GM19023 (cell line): Measurements from ENCODE around the gene IGF2BP3.
A peak's percentile ranks its signal among the peaks of the same experiment; 100 is the strongest.
"Not testable (repeated sequence)": the region's sequence is repeated elsewhere in the genome, so short reads cannot be mapped to it uniquely, and the experiment has no call there.

Experiments used
- ATAC-seq: cut with Tn5 transposase; IDR thresholded peaks from one replicate; pipeline ENCODE4 v1.9.1; 2021; ENCODE audit warnings: mild to moderate bottlenecking, moderate library complexity; ENCODE audit not compliant: unreplicated experiment

The IGF2BP3 gene

DNA sequence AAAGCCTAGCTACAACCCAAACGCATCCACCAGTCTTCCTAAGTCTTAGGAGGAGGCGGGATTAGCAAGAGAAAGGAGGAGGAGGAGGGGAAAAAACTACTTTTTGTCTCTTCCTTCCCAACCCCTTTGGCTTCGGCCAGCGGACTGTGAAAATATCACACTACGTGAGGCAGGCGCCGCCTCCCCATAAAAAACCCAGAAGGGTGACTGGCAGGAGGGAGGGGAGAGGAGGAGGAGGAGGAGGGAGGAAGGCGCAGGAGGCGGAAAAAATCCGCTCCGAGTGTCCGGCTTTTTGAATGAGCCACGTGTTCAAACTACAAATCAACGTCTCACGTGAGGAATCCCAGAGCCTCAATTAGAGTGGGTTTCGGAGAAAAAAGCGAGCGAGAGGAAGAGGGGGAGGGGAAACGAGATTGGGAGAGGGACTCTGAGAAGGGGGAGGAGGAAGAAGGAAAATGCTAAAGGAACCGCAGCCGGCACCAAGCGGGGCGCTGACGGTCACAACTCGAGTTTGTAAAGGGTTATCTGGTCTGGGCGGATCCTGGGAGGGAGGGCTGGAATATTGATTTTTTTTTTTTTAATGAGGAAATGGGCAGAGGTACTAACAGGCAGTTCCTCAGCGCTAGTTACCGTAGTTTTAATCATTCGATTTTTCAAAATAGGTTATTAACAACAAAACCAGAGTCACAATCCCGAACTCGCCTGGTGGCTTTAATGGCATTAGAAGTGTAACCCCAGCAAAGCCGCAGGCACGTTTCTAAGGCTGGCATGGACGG is at the start of gene IGF2BP3:
Gene IGF2BP3, minus strand, starts transcription at position 162 of the 776 bp plus-strand sequence. CDS start 381 bp downstream, outside the sequence.
- ATAC-seq: no peak

GRCh38 chr7:23514755-23515154 is 44.5 kb upstream of the IGF2BP3 start:
- no peak for ATAC-seq

DNA sequence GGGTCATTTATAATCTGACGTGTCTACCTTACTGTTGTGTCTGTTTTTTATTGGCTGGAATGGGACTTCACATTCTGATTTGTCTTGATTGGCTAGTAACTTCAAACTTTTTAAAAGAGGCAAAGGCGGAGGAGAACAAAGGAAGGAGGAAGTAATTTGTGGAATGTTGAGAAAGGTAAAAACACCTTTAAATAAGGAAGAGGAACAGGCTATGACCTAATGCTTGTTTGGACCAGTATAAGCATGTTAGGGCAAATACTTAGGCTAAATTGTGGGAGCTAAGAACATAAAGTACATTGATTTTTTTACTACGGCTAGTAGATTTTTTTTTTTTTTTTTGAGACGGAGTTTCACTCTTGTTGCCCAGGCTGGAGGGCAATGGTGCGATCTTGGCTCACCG is 43.5 kb upstream of the IGF2BP3 start:
- ATAC-seq: not testable (repeated sequence)

DNA sequence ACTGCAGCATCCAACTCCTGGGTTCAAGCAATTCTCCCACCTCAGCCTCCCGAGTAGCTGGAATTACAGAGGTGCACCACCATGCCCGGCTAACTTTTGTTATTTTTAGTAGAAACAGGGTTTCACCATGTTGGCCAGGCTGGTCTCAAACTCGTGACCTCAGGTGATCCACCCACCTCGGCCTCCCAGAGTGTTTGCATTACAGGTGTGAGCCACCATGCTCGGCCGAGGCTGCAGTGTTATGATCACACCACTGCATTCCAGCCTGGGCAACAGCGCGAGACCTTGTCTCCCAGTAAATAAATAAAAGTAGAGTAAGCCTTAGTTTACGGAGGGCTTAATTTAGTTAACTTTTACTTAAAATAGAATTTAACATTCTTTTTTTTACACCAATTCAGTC is 23.7 kb upstream of the IGF2BP3 start:
- no peak for ATAC-seq

DNA sequence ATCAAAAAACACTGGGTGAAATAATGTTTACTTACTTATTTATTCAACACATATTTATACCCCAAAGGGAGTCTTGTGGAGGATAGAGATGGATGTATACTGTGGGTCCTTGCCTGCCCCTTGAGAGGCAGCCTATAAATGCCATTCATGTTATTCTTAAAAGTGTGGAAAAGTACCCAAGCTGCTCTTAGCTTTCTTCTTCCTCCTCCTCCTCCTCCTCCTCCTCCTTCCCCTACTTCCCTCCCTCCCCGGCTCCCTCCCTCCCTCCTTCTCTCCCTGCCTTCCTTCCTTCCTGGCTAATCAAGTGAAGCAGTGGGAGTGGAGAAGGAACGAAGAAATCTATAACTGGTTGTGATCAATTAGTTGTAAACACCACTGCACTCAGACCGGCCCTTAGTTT is 21.2 kb upstream of the IGF2BP3 start:
- no peak for ATAC-seq

GRCh38 chr7:23490357-23491135 is 20.3 kb upstream of the IGF2BP3 start:
- peak; percentile 68 for ATAC-seq

- ATAC-seq: not testable (repeated sequence)
Observed at GRCh38 chr7:23488714-23489113, 18.4 kb upstream of the IGF2BP3 start.

DNA sequence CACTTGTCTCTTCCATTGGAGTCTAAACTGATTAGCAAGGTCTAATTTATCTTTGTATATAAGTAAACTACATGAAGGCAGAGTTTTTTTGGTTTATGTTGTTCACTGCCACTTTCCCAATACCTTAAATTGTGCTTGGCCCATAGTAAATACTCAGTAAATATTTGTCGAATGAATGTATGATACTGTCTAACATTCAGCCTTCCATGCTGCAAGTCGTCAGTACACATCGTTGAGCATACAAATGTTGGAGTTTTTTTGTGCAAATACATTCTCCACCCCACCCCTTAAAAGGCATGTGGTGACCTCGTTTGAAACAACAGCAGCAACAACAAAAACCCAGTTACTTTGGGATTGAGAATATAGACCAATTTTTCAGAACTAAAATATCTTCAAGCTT is 17.4 kb upstream of the IGF2BP3 start:
- ATAC-seq: no peak

DNA sequence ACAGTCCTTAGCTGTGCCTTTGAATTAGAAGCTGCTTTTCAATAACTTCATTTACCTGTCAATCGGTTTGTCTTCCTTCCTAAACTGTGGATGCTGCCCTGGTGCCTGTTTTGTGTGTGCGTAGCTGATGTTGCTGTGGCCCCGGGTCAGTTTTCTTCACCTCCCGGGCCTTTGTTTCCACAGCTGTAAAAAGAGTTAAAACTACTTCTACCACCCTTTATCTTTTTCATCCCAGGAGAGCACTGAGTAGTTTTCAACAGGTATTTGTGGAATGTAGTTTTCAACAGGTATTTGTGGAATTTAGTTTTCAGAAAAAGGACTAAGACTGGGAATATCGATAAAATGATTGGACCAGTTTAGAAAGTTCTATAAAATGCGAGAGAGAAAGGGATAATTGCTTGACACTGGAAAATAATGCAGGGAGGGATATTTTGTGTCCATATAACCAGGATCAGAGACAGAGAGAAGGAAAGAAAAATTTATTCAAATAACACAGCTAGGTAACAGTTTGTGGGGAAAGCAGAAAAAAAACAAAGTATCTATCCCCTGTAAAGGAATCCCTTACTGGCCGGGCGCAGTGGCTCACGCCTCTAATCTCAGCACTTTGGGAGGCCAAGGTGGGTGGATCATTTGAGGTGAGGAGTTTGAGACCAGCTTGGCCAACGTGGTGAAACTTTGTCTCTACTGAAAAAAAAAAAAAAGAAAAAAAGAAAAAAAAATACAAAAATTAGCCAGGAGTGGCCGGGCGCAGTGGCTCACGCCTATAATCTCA is 15.9 kb upstream of the IGF2BP3 start:
- ATAC-seq: no peak

DNA sequence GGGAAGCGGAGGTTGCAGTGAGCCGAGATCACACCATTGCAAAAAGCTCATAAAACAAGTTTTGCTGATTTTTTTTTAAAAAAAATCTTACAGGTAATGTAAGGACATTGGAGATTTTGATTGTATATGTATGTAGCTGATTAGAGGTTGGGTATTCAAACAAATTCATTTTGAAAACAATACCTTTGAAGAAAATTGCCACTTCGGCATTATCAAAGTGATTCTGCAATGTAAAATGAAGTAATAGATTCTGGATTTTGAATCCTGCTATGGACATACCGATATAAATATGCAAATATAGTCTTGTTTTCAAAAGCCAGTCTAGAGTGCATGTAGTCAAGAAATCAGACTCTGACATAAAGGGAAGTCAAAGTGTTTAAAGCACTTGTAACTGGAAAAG is 12.4 kb upstream of the IGF2BP3 start:
- ATAC-seq: no peak

DNA sequence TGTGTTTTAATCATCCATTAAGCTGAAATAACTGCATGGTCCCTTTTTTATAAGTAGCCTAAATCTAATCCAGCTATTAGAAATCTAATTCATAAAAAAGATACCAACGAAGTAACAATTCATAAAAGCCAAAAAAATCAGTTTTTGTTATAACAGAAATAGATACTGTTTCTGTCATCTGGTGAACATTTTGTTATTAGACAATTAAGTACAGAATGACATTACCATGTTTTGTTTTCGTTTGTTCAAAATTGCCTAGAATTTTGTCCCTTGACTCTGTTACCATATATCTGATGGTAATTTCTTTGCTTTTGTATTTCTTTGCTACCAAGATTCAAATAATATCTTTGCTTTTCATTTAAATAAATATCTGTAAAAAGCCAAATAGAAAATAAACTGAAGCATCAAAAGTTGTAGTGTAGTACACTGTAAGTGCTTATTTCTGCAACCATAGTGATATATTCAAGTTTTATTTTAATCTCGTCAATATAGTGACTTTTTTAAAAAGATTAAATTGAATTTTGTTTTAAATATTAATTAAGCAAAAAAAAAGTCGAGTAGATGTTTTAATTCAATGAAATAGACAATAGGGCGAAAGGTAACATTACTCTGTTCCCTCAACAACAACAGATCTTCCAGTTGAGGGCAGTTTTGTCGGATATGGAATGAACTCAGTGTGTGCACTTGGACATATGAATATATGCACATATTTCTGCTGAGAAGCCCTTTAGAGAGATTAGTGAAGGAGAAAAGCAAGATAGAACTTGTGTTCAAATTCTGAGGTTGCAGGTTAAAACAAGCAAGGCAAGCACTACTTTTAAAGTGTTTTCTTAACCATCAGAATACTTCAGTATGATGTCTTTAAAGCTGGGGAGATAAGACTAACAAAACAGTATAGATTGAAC is 7.9 kb upstream of the IGF2BP3 start:
- ATAC-seq: no peak

DNA sequence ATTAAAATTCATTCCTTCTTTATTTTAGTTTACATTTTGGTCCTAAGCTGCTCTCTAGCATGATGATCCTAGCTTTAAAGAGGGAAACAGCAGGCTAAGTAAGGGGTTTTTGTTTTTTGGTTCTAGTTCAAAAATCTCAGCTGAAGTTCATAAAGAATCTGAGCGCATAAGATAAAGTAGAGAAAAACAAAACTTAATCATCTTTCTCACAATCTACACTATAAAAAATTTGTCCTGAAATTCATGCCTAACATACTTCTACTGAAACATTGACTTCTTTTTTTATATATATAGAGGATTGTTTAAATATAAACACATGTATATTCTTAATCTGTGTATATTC is 6.8 kb upstream of the IGF2BP3 start:
- ATAC-seq: no peak

DNA sequence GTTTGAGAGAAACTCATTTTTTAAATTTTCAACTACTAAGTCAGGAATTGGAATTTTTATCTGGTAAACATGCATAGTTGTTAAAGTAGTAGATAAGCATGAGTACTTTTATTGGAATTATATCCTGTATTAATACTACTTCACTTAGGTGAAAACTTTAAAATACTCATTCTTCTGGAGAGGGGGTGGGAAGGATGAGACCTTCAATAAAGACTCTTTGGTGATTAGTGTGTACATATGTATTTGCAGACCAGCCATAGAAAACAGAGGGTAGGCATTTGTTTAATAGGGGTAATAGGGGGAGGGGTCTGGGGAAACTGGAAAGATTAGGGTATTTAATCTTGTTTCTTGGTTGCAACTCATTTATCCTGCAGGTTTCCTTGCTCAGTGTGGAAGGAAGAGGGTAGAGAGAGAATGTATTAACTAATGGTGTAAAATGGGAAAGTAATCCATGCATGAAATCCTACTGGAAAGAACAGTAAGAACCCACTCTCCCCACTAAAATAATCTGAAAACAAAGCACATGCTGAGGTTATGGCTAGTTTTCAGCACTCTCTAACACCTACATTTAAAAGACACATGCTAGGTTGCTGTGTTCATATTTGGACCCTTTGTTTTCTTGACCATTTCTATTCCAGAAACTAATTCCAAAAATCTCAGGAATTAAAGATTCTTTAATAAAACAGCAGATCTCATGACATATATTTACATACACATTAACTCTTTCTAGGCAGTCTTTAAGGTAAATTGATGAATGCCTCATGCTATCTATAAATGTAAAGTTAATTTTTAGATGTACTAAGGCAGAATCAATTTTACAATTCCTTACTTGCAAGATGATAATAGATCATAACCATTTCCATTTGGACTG is 6.2 kb upstream of the IGF2BP3 start:
- no peak for ATAC-seq

DNA sequence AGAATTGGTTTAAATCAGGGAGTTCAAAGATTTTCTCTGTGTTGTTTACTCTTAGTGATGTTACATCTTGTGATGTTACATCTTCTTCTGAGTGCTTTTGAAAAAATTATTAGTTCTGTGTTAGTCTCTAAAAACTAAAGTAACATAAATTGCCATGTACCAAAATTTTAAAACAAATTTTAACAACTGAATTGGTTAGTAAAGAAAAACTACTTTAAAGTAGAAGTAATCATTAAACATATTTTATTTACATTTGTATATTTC is 5.2 kb upstream of the IGF2BP3 start:
- no peak for ATAC-seq

DNA sequence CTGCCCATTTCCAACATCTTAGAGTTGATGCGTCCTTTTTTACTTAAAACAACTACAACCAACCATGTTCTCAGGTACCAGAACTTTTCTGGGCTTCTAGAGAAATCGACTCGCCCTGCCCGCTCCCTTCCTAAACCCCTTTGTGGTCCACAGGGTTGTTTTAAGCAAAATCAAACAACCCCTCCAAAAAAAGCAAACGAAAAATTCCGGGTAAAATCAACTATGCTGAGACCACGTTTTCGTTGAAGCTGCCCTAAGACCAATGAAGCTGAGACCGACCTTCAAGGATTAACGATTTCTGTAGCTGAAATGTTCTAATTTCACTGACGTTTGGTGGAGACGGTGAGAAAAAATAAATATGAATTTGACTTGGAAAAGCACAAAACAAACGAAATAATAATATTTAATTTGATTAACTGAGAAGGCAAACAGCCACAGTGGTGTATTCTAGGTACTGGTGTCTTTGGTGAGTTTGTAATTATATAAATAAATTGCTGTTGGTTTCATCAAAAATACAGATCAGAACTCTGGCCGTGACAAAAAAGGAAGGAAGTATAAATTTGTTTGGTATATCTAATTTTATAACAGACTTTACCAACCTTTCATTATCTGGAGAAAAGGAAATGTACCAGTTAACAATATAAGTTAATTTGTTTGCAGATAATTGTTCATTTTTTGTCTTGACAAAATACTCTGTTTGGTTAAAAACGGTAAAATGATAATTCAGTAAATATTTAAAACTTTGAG is 4.7 kb upstream of the IGF2BP3 start:
- ATAC-seq: no peak

DNA sequence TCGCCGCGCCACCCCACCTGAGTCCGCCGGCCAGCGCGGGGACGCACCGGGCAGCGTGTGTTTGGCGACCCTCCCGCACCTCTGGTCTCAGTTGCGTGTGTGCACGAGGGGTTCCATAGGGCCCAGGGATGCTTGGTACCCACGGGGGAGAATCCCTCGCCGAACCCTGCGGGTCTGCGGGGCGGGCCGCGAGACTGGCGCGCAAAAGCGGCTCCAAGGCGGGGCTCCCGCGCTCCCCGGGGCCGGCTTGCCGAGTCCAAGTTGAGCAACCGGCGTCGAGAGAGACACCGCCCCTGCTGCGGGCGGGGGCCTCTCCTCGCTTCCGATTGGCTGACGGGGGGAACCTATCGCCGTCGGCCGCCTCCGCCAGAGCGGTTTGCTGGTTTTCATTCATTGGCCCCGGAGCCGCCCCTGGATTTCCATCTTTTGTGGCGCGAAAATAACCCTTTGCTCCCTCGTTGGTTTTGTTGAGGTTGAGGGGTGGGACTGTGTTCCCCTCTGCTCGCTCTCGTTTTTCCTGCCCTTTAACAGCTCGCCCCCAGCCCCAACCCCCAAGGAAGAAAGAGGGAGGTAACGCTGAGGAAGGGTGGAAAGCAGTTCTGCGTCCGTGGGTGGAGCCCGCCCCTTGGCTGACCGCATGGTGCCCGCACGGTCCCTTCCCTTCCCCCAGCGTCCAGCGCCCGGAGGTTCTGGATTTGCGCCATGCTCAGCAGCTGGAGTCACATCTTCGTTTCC is 4.0 kb upstream of the IGF2BP3 start:
- peak; percentile 76 for ATAC-seq

DNA sequence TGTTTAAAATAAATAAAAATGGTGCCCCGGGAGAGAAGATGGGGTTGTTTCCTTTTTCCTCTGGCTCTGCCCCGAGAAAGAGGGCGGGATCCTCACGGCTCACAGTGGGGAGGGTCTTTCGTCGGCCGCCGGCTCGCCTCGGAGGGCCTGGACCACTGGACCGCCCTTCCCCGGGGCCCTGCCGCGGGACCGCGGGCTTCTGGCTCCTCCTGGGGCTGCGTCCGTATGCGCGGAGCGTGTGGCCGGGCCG is 3.5 kb upstream of the IGF2BP3 start:
- peak; percentile 25 for ATAC-seq

- ATAC-seq: no peak
Observed at GRCh38 chr7:23472956-23473843, 2.9 kb upstream of the IGF2BP3 start.
